OCI-LY7 (cell line): ENCODE data around the gene PRR3.

Source experiments
- CTCF ChIP-seq: fragments of 200-600 bp; sonication (generic); conservative IDR thresholded peaks from 2 replicates; pipeline ENCODE4 v1.5.1; 2014; ENCODE audit warnings: mild to moderate bottlenecking, antibody characterized with exemption, low read length, moderate library complexity, mixed read lengths
- EZH2phosphoT487 ChIP-seq: fragments of 200-600 bp; sonication (generic); IDR thresholded peaks from 2 replicates; pipeline ENCODE4 v1.6.1; 2018; ENCODE audit warnings: low read depth, borderline replicate concordance, mild to moderate bottlenecking, mixed run types, antibody characterized with exemption, low read length, moderate library complexity, mixed read lengths

DNA sequence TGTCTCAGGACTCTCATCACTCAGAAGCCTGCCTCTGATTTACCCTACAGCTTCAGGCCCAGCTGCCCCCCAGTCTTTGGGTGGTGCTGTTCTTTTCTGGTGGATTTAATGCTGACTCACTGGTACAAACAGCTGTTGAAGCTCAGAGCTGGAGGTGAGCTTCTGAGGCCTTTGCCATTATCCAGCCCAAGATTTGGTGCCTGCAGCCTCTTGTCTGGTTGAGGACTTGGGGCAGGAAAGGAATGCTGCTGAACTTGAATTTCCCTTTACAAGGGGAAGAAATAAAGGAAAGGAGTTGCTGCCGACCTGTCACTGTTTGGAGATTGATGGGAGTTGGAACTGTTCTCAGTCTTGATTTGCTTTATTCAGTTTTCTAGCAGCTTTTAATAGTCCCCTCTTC, 33.9 kb downstream of the PRR3 start:
- no peak for TF ChIP-seq CTCF
- TF ChIP-seq EZH2phosphoT487: no peak
